ENCODE measurements around the gene CLIP3. TPM values are rescaled to one million over a fixed set of nuclear protein-coding genes. Genes with fewer than 3 reads are reported as not detected.
A peak's percentile ranks its signal among the peaks of the same experiment; 100 is the strongest.

The CLIP3 gene
- total and polyA plus RNA-seq, 2 of the 13 experiments (the other 11 are each of a cell fraction or from before 2014, with no cell fraction given), result 0.15 to 1.2 TPM

DNA sequence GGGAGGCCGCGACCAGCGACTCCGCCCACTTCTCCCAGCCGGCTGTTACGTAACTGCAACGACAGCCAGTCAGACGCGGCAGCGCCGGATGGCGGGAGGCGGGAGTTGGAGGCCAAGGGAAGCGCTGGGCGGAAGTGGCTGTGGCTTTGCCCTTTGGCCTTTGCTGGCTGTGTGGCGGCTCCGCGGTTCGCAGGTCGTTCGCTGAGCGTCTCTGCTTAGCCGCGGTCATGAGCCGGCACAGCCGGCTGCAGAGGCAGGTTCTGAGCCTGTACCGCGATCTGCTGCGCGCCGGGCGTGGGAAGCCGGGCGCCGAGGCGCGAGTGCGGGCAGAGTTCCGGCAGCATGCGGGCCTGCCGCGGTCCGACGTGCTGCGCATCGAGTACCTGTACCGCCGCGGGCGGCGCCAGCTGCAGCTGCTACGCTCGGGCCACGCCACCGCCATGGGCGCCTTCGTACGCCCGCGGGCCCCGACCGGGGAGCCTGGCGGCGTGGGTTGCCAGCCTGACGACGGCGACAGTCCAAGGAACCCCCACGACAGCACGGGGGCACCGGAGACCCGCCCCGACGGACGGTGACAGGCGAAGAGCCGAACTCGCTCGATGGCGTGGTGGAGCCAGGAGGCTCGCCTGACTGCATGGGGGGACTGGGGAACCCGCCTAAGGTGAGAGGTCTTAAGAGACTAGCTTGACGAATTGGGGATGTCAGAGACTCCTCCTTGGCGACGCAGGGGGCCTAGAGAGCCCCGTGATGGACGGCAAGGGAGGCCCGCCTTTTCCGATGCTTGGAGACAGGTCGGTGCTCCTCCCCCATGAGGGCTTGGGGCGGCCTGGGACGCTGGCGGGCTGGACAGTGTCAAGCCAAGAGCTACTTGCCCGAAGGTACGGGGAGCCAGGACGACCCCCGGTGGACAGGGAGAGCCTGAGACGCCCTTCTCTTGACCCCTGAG lies 37.4 kb downstream of the CLIP3 start, which contains the start of gene SDHAF1 (continued):
- TF ChIP-seq, protein P1, sequence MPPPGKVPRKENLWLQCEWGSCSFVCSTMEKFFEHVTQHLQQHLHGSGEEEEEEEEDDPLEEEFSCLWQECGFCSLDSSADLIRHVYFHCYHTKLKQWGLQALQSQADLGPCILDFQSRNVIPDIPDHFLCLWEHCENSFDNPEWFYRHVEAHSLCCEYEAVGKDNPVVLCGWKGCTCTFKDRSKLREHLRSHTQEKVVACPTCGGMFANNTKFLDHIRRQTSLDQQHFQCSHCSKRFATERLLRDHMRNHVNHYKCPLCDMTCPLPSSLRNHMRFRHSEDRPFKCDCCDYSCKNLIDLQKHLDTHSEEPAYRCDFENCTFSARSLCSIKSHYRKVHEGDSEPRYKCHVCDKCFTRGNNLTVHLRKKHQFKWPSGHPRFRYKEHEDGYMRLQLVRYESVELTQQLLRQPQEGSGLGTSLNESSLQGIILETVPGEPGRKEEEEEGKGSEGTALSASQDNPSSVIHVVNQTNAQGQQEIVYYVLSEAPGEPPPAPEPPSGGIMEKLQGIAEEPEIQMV (CRISPR knock-in tag; IDR thresholded peaks at IDR 0.05; ENCODE audit: low read depth), result no peak
- TF ChIP-seq SNAI1 (CRISPR knock-in tag; IDR thresholded peaks at IDR 0.05; ENCODE audit: borderline replicate concordance) (no peak), TCF7L2 (IDR thresholded peaks at IDR 0.05; ENCODE audit: low read depth, low read length) (no peak), ZSCAN12 (CRISPR knock-in tag; IDR thresholded peaks at IDR 0.05) (no peak), ZNF773 (CRISPR knock-in tag; IDR thresholded peaks at IDR 0.05; ENCODE audit: borderline replicate concordance) (peak; percentile 50; the same call in 1 of the 2 replicates), ZNF282 (IDR thresholded peaks at IDR 0.05; ENCODE audit: partially characterized antibody) (no peak), ZNF547 (CRISPR knock-in tag; IDR thresholded peaks at IDR 0.05) (peak; percentile 89), MEIS1 (CRISPR knock-in tag; IDR thresholded peaks at IDR 0.05; ENCODE audit: borderline replicate concordance) (no peak; the same call in 1 of the 2 replicates), XRCC5 (optimal IDR thresholded peaks at IDR 0.05; ENCODE audit: low read length) (peak; percentile 56), ELF4 (CRISPR knock-in tag; IDR thresholded peaks at IDR 0.05; ENCODE audit: borderline replicate concordance) (no peak), RCOR2 (CRISPR knock-in tag; IDR thresholded peaks at IDR 0.05) (no peak), ZNF138 (CRISPR knock-in tag; IDR thresholded peaks at IDR 0.05; ENCODE audit: low read depth) (peak; percentile 30; the same call in 1 of the 2 replicates), HOXD1 (CRISPR knock-in tag; IDR thresholded peaks at IDR 0.05) (peak; percentile 88; the same call in 1 of the 2 replicates), ELF3 (CRISPR knock-in tag; IDR thresholded peaks at IDR 0.05) (peak; percentile 78), MED1 (CRISPR knock-in tag; IDR thresholded peaks at IDR 0.05) (0 out of 2 replicates have a peak, but pooled peaks have one; percentile 26), ZNF670 (CRISPR knock-in tag; IDR thresholded peaks at IDR 0.05; ENCODE audit: borderline replicate concordance) (peak; percentile 79; the same call in 1 of the 2 replicates), SRF (IDR thresholded peaks at IDR 0.05; ENCODE audit: low read depth, low read length) (no peak), SP4 (CRISPR knock-in tag; IDR thresholded peaks at IDR 0.05) (peak; percentile 88), ZNF441 (CRISPR knock-in tag; IDR thresholded peaks at IDR 0.05; ENCODE audit: borderline replicate concordance) (peak; percentile 90)
- TF ChIP-seq, protein P2, sequence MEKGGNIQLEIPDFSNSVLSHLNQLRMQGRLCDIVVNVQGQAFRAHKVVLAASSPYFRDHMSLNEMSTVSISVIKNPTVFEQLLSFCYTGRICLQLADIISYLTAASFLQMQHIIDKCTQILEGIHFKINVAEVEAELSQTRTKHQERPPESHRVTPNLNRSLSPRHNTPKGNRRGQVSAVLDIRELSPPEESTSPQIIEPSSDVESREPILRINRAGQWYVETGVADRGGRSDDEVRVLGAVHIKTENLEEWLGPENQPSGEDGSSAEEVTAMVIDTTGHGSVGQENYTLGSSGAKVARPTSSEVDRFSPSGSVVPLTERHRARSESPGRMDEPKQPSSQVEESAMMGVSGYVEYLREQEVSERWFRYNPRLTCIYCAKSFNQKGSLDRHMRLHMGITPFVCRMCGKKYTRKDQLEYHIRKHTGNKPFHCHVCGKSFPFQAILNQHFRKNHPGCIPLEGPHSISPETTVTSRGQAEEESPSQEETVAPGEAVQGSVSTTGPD (CRISPR knock-in tag; IDR thresholded peaks at IDR 0.05), result no peak
- TF ChIP-seq, protein P3, sequence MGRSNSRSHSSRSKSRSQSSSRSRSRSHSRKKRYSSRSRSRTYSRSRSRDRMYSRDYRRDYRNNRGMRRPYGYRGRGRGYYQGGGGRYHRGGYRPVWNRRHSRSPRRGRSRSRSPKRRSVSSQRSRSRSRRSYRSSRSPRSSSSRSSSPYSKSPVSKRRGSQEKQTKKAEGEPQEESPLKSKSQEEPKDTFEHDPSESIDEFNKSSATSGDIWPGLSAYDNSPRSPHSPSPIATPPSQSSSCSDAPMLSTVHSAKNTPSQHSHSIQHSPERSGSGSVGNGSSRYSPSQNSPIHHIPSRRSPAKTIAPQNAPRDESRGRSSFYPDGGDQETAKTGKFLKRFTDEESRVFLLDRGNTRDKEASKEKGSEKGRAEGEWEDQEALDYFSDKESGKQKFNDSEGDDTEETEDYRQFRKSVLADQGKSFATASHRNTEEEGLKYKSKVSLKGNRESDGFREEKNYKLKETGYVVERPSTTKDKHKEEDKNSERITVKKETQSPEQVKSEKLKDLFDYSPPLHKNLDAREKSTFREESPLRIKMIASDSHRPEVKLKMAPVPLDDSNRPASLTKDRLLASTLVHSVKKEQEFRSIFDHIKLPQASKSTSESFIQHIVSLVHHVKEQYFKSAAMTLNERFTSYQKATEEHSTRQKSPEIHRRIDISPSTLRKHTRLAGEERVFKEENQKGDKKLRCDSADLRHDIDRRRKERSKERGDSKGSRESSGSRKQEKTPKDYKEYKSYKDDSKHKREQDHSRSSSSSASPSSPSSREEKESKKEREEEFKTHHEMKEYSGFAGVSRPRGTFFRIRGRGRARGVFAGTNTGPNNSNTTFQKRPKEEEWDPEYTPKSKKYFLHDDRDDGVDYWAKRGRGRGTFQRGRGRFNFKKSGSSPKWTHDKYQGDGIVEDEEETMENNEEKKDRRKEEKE (IDR thresholded peaks at IDR 0.05), result no peak
- TF ChIP-seq, protein P4, sequence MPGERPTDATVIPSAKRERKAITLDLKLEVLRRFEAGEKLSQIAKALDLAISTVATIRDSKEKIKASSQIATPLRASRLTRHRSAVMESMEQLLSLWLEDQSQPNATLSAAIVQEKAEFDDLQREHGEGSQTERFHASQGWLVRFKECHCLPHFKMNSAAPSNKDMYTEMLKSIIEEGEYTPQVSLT (CRISPR knock-in tag; IDR thresholded peaks at IDR 0.05; ENCODE audit: borderline replicate concordance, low read depth), result no peak

Data from HepG2 (cell line).